NK-92 treated with Interleukin-12 subunit alpha and Interleukin-12 subunit beta, amount 100 ng/mL, for 24 hours (cell line): ENCODE data around the gene CD1E.
"Not testable (repeated sequence)": the region's sequence is repeated elsewhere in the genome, so short reads cannot be mapped to it uniquely, and the experiment has no call there.

ENCODE experiments used
- DNase-seq: peaks from one replicate; lab custom pipeline; 2025; lab: John Stamatoyannopoulos, UW

The CD1E gene

DNA sequence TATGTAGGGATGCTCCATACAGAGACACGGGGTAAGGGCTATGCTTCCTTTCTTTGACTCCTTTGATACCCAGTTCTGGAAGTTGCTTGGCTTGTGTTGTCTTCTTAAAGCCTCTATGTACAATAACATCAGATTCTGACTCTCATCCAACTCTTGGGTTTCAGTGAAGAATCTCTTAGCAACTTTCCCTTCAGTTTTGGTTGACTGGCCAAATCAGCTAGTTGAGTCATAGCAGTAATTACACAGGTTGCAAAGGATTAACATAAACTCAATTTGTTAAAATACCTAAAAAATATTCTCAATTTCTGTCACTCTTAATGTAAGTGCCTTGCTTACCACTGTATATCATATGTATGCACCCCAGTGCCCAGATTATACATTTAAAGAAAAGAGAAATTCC lies 9.2 kb downstream of the CD1E start:
- no peak for DNase-seq

DNA sequence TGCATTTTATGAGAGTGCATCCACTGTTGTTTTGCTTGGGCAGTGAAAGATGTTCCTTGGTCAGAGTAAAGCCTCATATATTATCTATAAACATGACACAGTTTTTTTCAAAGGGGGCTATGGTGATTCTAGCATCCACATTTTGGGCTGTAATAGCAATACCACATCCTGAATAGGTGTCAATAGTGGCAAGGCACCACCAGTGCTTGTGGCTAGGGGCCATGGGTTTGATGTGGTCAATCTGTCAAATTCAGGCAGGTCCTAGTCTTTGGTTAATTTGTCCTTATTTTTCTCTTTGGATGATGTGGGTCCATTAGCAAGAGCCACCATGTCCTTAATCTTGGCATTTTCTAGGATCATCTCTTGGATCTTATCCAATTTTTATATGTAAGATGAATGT lies 13.1 kb downstream of the CD1E start:
- DNase-seq, result peak; percentile 35

DNA sequence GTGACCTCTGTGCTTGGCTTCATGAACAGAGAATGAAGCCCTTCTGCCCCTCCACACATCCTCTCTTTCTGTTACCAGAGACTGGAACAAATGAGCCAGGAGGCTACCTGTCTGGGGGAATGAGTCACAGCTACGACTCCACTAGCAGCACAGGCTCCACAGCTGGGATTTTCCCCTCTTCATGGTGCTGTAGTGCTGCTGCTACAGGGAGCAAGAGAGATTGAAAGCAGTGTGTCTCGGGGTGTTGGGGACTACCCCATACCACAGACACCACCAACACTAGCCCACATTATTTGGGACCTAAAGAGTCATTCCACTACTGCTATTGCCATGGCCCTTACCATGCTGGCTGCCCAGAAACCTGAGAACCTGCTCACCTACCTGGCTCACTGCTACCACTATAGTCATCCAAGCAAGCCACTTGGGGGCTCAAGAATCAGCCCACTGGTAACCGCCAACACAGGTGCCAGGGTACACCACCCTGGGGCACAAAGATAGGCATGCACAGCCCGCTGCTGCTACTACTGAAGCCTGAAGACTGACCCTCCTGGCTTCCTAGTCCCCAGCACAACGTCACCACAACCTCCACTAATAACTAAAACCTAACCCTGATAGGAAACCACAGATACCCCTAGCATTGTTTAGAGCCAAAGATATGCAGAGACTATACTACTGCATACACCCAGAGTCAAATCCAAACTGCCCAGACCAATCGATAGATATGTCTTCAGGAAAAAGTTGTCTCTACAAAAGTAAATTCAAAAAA lies 17.7 kb downstream of the CD1E start:
- DNase-seq, result peak; percentile 77

DNA sequence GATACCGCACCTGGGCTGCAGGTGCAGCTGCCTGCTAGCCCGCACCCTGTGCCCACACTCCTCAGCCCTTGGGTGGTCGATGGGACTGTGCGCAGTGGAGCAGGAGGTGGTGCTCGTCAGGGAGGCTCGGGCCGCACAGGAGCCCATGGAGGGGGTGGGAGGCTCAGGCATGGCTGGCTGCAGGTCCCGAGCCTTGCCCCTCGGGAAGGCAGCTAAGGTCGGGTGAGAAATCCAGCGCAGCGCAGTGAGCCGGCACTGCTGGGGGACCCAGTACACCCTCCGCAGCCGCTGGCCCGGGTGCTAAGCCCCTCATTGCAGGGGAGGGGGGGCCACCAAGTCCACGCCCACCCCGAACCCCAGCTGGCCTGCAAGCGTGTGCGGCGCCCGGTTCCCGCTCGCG lies 20.4 kb downstream of the CD1E start:
- not testable (repeated sequence) for DNase-seq

DNA sequence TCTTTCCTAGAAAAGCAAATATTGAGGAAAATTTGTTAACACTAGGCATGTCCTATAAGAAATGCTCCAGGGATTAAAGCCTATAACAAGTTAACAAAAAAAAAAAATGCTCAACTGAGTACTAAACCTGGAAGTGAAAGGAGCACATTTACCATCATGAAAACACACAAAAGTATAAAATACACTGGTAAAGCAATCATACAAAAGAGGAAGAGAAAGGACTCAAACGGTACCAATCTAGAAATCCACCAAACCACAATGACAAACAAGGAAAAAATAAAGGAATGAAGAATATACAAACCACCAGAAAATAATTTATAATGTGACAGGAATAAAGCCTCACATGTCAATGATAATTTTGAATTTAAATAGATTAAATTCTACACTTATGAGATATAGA lies 21.2 kb downstream of the CD1E start:
- no peak for DNase-seq

DNA sequence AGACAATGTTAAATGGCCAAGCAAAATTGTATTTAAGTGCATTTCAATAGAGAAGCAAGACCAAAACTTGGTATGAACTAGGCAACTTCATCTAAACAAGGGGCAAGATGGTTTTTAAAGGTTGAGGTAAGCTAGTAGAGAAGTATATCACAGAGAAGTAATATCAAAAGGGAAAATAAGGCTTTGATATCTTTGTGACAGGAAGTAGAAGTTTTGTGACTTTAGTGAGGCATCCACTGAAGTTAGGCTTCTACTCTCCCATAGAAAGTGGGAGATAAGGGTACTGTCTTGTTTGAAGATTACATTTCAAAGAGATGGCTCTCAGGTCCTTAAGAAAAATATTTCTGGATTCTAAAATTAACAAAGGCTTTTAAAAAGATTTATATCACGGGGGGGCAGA lies 36.6 kb downstream of the CD1E start:
- no peak for DNase-seq

DNA sequence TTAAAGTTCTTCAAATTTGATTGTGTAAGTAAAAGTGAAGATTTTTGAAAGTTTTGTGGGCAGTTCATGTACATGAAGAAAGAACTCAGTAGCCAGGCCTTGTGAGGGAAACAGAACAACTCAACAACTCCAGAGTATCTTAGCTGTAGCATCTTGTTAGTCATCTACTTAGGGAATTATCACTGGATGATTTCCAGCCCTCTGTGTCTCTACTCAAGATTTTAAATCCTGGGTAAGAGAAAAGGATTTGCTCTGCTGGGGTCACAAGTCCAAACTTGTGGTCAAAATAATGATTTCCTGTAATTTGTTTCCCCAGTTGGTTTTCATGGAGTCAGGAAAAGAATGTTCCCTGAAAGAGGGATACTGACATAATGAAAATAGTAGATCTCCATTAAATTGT lies 37.4 kb downstream of the CD1E start:
- no peak for DNase-seq

DNA sequence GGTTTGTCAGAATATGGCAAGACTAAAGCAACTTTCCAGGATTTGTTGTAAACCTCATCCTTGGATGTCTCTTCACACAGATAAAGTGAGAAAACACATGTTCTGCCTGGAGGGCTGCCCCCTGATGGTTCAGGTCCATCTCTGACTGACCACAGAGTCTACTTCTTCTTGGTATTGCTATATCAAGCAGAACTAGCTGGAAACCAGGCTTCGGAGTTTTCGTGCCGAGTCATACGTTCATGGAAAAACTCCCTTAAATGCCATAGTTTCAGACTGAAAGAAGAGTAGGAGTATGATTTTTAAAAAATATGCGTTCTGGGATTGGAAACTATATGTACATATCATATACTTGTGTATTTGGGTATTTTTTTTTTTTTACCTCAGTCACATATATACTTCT lies 39.8 kb downstream of the CD1E start:
- no peak for DNase-seq

DNA sequence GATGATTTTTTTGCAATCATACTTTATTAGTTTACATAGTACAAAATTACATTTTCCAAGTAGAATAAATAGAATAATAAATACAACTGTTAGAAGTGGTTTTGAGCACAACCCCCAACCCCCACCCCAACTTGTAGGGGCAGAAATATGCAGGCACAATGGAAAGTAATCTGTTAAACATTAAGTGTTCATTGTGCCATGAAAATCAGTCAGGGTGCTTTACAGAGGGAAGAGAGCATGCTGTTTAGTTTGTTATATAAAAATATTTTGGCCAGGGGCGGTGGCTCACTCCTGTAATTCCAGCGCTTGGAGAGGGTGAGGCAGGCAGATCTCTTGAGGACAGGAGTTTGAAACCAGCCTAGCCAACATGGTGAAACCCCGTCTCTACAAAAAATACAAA lies 43.0 kb downstream of the CD1E start:
- no peak for DNase-seq

DNA sequence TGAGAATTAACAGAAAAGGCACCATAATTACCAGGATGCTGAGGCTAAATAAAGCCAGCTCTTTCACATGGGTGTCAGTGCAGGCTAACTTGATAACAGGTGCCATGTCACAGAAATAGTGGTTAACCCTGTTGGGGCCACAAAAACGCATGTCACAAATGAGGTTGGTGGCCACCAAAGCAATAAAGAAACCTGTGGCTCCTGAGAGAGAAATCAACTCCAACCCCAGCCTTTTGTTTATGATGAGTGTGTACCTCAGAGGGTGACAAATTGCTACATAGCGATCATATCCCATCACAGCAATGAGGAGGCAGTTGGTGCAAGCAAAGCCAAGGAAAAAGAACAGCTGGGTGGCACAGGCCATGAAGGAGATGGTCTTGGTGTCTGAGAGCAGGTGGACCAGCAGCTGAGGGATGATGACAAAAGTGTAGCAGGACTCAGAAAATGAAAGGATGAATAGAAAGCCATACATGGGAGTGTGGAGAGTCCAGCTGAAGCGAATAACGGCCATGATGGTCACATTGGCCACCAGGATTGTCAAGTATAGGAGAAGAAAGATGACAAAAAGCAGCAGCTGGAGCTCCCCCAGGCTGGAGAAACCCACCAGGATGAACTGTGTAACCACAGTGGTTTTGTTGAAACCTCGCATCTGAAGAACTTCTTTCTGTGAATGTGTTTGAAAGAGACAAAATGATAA lies 45.3 kb downstream of the CD1E start, which contains the start of gene OR10T2:
TSS of gene OR10T2 (minus strand) at position 649 of the 697 bp plus-strand sequence. CDS start at position 649, 0 bp downstream.
- no peak for DNase-seq

DNA sequence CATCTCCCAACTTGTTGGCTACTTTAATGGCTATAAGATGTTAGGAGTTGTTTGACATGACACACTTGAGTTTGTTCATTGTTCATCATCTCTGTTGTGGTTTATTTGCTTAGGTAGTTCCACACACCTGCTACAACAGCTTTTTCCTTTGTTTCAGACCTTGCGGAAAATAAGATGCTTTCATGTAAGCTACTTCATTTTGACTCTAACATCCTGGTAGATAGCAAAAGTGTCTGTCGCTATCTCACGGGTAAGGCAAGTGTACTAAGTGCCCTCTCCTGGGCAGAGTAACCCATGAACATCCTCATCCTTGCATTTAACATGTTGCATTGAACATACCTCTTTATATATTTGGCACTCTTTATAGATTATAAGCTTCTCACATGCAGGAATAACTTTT lies 47.2 kb downstream of the CD1E start:
- DNase-seq, result no peak

DNA sequence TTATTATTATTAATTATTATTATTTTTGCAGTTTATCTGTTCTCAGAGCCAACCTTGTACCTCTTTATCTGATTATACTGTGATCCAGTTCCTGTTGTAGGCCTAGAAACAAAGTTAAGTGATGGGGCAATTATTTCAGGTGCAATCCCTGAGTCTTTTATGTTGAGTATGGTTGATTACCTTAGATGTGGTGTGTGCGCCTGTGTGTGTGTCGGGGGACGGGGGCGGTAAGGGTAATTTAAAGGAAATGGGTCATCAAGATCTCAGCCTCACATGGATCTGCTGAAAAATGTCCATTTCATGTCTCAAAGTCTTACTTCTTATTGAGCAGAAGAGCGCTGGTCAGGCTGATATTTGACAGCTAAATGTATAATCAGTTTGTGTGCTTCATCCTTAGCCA lies 53.4 kb downstream of the CD1E start:
- DNase-seq, result no peak
